Right hindlimb (tissue), 1 donor: ENCODE results near the gene SLC6A3.

ENCODE experiments used
- DNase-seq: peaks from one replicate; pipeline ENCODE4 v3.0.0-alpha.2; 2018

SLC6A3 gene

GRCh38 chr5:1404062-1404461, 41.2 kb downstream of the SLC6A3 start:
- DNase-seq: no peak

GRCh38 chr5:1402611-1403255, 42.5 kb downstream of the SLC6A3 start:
- no peak for DNase-seq

GRCh38 chr5:1401536-1402138, 43.6 kb downstream of the SLC6A3 start:
- no peak for DNase-seq

GRCh38 chr5:1400936-1401335, 44.3 kb downstream of the SLC6A3 start:
- no peak for DNase-seq

GRCh38 chr5:1400211-1400855, 44.9 kb downstream of the SLC6A3 start:
- DNase-seq: no peak

GRCh38 chr5:1399737-1400136, 45.5 kb downstream of the SLC6A3 start:
- DNase-seq: no peak

GRCh38 chr5:1396293-1396816, 48.9 kb downstream of the SLC6A3 start:
- no peak for DNase-seq

GRCh38 chr5:1394881-1395860, 50.1 kb downstream of the SLC6A3 start:
- no peak for DNase-seq

GRCh38 chr5:1393571-1394501, 51.4 kb downstream of the SLC6A3 start:
- no peak for DNase-seq

- DNase-seq: no peak
These were observed 52.3 kb downstream of the SLC6A3 start for GRCh38 chr5:1392801-1393565.

- no peak for DNase-seq
These were observed 53.0 kb downstream of the SLC6A3 start for GRCh38 chr5:1392261-1392660.

- no peak for DNase-seq
These were observed 53.5 kb downstream of the SLC6A3 start for GRCh38 chr5:1391691-1392090.

- no peak for DNase-seq
These were observed 54.2 kb downstream of the SLC6A3 start for GRCh38 chr5:1390861-1391600.

- DNase-seq: no peak
These were observed 54.9 kb downstream of the SLC6A3 start for GRCh38 chr5:1390333-1390732.

- no peak for DNase-seq
These were observed 56.8 kb downstream of the SLC6A3 start for GRCh38 chr5:1388383-1388967.

GRCh38 chr5:1387876-1388275, 57.4 kb downstream of the SLC6A3 start:
- no peak for DNase-seq

GRCh38 chr5:1387059-1387755, 58.0 kb downstream of the SLC6A3 start:
- no peak for DNase-seq

GRCh38 chr5:1386274-1386717, 58.9 kb downstream of the SLC6A3 start:
- no peak for DNase-seq
